ENCODE measurements around the gene CCNK. TPM values are rescaled to one million over a fixed set of nuclear protein-coding genes. Genes with fewer than 3 reads are reported as not detected.

The CCNK gene
- total and polyA plus RNA-seq, 10 of the 15 experiments (the other 5 are each of a cell fraction or from before 2014, with no cell fraction given): 10.8 to 88.0 (median 22.5) TPM

GRCh38 chr14:99497894-99498293 is 16.7 kb downstream of the CCNK start:
- in situ Hi-C loops (cut with MboI): no loop called here

More at GRCh38 chr14:99497894-99498293, 16.7 kb downstream of the CCNK start:
- BruUV-seq (replicated peaks): no TSS peak
- SMC1A ChIA-PET (ENCODE audit: uncharacterized antibody, unreplicated experiment): no interaction called here
- Histone ChIP-seq H3K36me3 (ENCODE audit: control insufficient read depth in 2 of 2, insufficient read depth in 2 of 2, low read length in 1 of 2) (peaks cover 19 to 49% of the 10 kb centered on the region in 2 experiments), H3K4me2 (ENCODE audit: control insufficient read depth, insufficient read depth) (no peak overlapping the region), H3K9ac (ENCODE audit: control insufficient read depth, insufficient read depth, low read length) (no peak overlapping the region), H3K4me1 (ENCODE audit: control insufficient read depth, insufficient read depth, low read length) (no peaks in the 10 kb centered on the region), H3K9me3 (replicated peaks; ENCODE audit: control insufficient read depth, insufficient read depth, low read length) (no peaks in the 10 kb centered on the region), H3K27ac (ENCODE audit: control insufficient read depth, insufficient read depth) (no peak overlapping the region), H2AFZ (ENCODE audit: control insufficient read depth, low read depth, low read length) (no peak overlapping the region), H4K20me1 (ENCODE audit: control insufficient read depth, insufficient read depth) (no peaks in the 10 kb centered on the region), H3K27me3 (replicated peaks in 1 of 2; ENCODE audit: control insufficient read depth in 2 of 2, insufficient read depth in 2 of 2, low read length in 1 of 2) (no peaks in the 10 kb centered on the region), H3K4me3 (no peak overlapping the region), H3K79me2 (ENCODE audit: control insufficient read depth, insufficient read depth, low read length) (no peaks in the 10 kb centered on the region)
- 81% methylated on average over 3 of the region's 3 CpGs for WGBS (ENCODE audit: insufficient coverage, insufficient replicate concordance, low lambda C conversion rate, missing lambda C conversion rate)
- ATAC-seq (no peak), FAIRE-seq (no peak), DNase-seq (ENCODE audit: low read depth, low spot score) (no peak)
- RAD21 ChIA-PET (ENCODE audit: unreplicated experiment): no interaction called here
- POLR2A ChIA-PET: no interaction called here
- CTCF ChIA-PET: no interaction called here
- TF ChIP-seq PAX8 (IDR thresholded peaks at IDR 0.05) (no peak), SUPT20H (IDR thresholded peaks at IDR 0.05; ENCODE audit: borderline replicate concordance, control insufficient read depth, low read depth, low read length) (no peak), ATF2 (IDR thresholded peaks at IDR 0.05; ENCODE audit: low read length) (no peak), TCF12 (IDR thresholded peaks at IDR 0.05; ENCODE audit: low read depth, low read length) (no peak)
- TF ChIP-seq, protein P1, sequence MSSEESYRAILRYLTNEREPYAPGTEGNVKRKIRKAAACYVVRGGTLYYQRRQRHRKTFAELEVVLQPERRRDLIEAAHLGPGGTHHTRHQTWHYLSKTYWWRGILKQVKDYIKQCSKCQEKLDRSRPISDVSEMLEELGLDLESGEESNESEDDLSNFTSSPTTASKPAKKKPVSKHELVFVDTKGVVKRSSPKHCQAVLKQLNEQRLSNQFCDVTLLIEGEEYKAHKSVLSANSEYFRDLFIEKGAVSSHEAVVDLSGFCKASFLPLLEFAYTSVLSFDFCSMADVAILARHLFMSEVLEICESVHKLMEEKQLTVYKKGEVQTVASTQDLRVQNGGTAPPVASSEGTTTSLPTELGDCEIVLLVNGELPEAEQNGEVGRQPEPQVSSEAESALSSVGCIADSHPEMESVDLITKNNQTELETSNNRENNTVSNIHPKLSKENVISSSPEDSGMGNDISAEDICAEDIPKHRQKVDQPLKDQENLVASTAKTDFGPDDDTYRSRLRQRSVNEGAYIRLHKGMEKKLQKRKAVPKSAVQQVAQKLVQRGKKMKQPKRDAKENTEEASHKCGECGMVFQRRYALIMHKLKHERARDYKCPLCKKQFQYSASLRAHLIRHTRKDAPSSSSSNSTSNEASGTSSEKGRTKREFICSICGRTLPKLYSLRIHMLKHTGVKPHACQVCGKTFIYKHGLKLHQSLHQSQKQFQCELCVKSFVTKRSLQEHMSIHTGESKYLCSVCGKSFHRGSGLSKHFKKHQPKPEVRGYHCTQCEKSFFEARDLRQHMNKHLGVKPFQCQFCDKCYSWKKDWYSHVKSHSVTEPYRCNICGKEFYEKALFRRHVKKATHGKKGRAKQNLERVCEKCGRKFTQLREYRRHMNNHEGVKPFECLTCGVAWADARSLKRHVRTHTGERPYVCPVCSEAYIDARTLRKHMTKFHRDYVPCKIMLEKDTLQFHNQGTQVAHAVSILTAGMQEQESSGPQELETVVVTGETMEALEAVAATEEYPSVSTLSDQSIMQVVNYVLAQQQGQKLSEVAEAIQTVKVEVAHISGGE (CRISPR knock-in tag; IDR thresholded peaks at IDR 0.05): no peak
- intact Hi-C loops (cut with micrococcal nuclease; ENCODE audit: unreplicated experiment): no loop called here

All from GM12878 (cell line).